Inflammatory macrophage (primary cell): Measurements from ENCODE around the gene TMEM270.
"Not testable (repeated sequence)": the region's sequence is repeated elsewhere in the genome, so short reads cannot be mapped to it uniquely, and the experiment has no call there.

Experiments
- DNase-seq, 2 donors: peaks; one replicate each; pipeline ENCODE4 v3.0.0-alpha.2; 2020 to 2022
- total RNA-seq, 18 experiments: gene quantifications; one replicate each; lab custom pipeline; 2026; ENCODE audit warnings: mixed read lengths in 6 of 18, inconsistent platforms in 2 of 18; lab: John Stamatoyannopoulos, UW

The TMEM270 gene
- 0 to 0.06 (median 0) reads per million in 18 experiments for total RNA-seq

- DNase-seq, result no peak
Observed at GRCh38 chr7:73860859-73861258, at the start of gene TMEM270. Gene TMEM270, plus strand, starts transcription at chr7:73861159. Its CDS starts 36 bp downstream, at chr7:73861195.

- peak; percentile 65 to 78 for DNase-seq
Observed at GRCh38 chr7:73811760-73812168, 49.2 kb upstream of the TMEM270 start.

- no peak for DNase-seq
Observed at GRCh38 chr7:73812996-73813395, 48.0 kb upstream of the TMEM270 start.

- no peak for DNase-seq
Observed at GRCh38 chr7:73815436-73815835, 45.5 kb upstream of the TMEM270 start.

- no peak for DNase-seq
Observed at GRCh38 chr7:73817121-73817520, 43.8 kb upstream of the TMEM270 start.

GRCh38 chr7:73820013-73820412 is 40.9 kb upstream of the TMEM270 start:
- DNase-seq, result no peak

- not testable (repeated sequence) for DNase-seq
Observed at GRCh38 chr7:73821597-73822285, 39.2 kb upstream of the TMEM270 start.

GRCh38 chr7:73822319-73823173 is 38.4 kb upstream of the TMEM270 start:
- no peak for DNase-seq

GRCh38 chr7:73823257-73823656 is 37.7 kb upstream of the TMEM270 start:
- no peak for DNase-seq

GRCh38 chr7:73823873-73824592 is 36.9 kb upstream of the TMEM270 start:
- DNase-seq, result no peak

- no peak for DNase-seq
Observed at GRCh38 chr7:73824986-73825385, 36.0 kb upstream of the TMEM270 start.

- DNase-seq, result no peak
Observed at GRCh38 chr7:73827567-73828106, 33.3 kb upstream of the TMEM270 start.

GRCh38 chr7:73828107-73828803 is 32.7 kb upstream of the TMEM270 start:
- peak in 1 of 2 donors; percentile 27 for DNase-seq

GRCh38 chr7:73828972-73829371 is 32.0 kb upstream of the TMEM270 start:
- DNase-seq, result no peak

GRCh38 chr7:73829505-73829904 is 31.5 kb upstream of the TMEM270 start:
- DNase-seq, result no peak

- no peak for DNase-seq
Observed at GRCh38 chr7:73829921-73830680, 30.9 kb upstream of the TMEM270 start.

- DNase-seq, result no peak
Observed at GRCh38 chr7:73830681-73831583, 30.0 kb upstream of the TMEM270 start, which contains the start of gene CLDN4. Gene CLDN4, plus strand, starts transcription at chr7:73830996. Its CDS starts 206 bp downstream, at chr7:73831202.

- DNase-seq, result no peak
Observed at GRCh38 chr7:73831584-73831833, 29.4 kb upstream of the TMEM270 start.

GRCh38 chr7:73831834-73832651 is 28.9 kb upstream of the TMEM270 start:
- DNase-seq, result no peak

GRCh38 chr7:73832806-73833205 is 28.2 kb upstream of the TMEM270 start:
- DNase-seq, result no peak
